HepG2 (cell line): ENCODE results near the gene CST11. TPM values are rescaled to one million over a fixed set of nuclear protein-coding genes. Genes with fewer than 3 reads are reported as not detected.
A peak's percentile ranks its signal among the peaks of the same experiment; 100 is the strongest.

Source experiments
- ARID2 ChIP-seq: sonication (generic); formaldehyde crosslinking; IDR thresholded peaks from 2 replicates; pipeline ENCODE4 v1.8.1; 2022; ENCODE audit warnings: mild to moderate bottlenecking, missing genetic modification reagents, borderline replicate concordance
- HCFC1 ChIP-seq: fragments of 150-350 bp; IDR thresholded peaks from 2 replicates; pipeline ENCODE4 v1.6.1; 2014; ENCODE audit warnings: low read depth, low read length
- ZFP41 ChIP-seq: sonication (generic); formaldehyde crosslinking; IDR thresholded peaks from 2 replicates; pipeline ENCODE4 v1.4.0; 2020; ENCODE audit warnings: mild to moderate bottlenecking, missing genetic modification reagents, borderline replicate concordance
- ZNF296 ChIP-seq: sonication (generic); formaldehyde crosslinking; conservative IDR thresholded peaks from 2 replicates; pipeline ENCODE4 v1.5.0; 2020; ENCODE audit warnings: mild to moderate bottlenecking, missing genetic modification reagents
- ZNF451 ChIP-seq: sonication (generic); formaldehyde crosslinking; IDR thresholded peaks from 2 replicates; pipeline ENCODE4 v1.5.0; 2020; ENCODE audit warnings: mild to moderate bottlenecking, missing genetic modification reagents
- ZNF747 ChIP-seq: sonication (generic); formaldehyde crosslinking; IDR thresholded peaks from 2 replicates; pipeline ENCODE4 v1.8.1; 2023; ENCODE audit warnings: missing genetic modification reagents, mild to moderate bottlenecking, borderline replicate concordance
- polyA plus RNA-seq, 8 experiments: library from polyadenylated mRNA; depleted of rRNA in 3 of 8; stranded (reverse) in 7 of 8; unstranded in 1 of 8; fragments of >200 nt; fragmentation: Illumina TruSeq in 4 of 8; extraction: Trizol in 4 of 8; gene quantifications; 2 replicates each; pipeline versions ENCODE4 v1.2.1 to v1.2.3, GENCODE V29; 2011 to 2016; ENCODE audit warnings: low read depth in 4 of 8, missing spikeins in 1 of 8, mixed read lengths in 1 of 8; ENCODE audit not compliant: insufficient read depth in 1 of 8
- total RNA-seq, 5 experiments: library from RNA; depleted of rRNA; stranded (reverse); fragments of >200 nt; fragmentation: Illumina TruSeq; extraction: Trizol; gene quantifications; 2 replicates each; pipeline ENCODE4 v1.2.3, GENCODE V29; 2016; ENCODE audit warnings: low read depth in 1 of 5
- TF ChIP-seq, protein P1 (sequence below): sonication (generic); formaldehyde crosslinking; IDR thresholded peaks from 2 replicates; pipeline ENCODE4 v1.9.0; 2022; ENCODE audit warnings: low read depth, missing genetic modification reagents
- TF ChIP-seq, protein P2 (sequence below): sonication (generic); formaldehyde crosslinking; IDR thresholded peaks from 2 replicates; pipeline ENCODE4 v1.5.1; 2020; ENCODE audit warnings: mild to moderate bottlenecking, missing genetic modification reagents, borderline replicate concordance
- TF ChIP-seq, protein P3 (sequence below): sonication (generic); formaldehyde crosslinking; IDR thresholded peaks from 2 replicates; pipeline ENCODE4 v1.9.0; 2021; ENCODE audit warnings: missing genetic modification reagents, borderline replicate concordance
- TF ChIP-seq, protein P4 (sequence below): sonication (generic); formaldehyde crosslinking; IDR thresholded peaks from 2 replicates; pipeline ENCODE4 v1.4.0; 2020; ENCODE audit warnings: missing genetic modification reagents, borderline replicate concordance
- TF ChIP-seq, protein P5 (sequence below): sonication (generic); formaldehyde crosslinking; IDR thresholded peaks from 2 replicates; pipeline ENCODE4 v1.4.0; 2020; ENCODE audit warnings: mild to moderate bottlenecking, missing genetic modification reagents, borderline replicate concordance
- TF ChIP-seq, protein P6 (sequence below): sonication (generic); formaldehyde crosslinking; IDR thresholded peaks from 2 replicates; pipeline ENCODE4 v1.5.1; 2020; ENCODE audit warnings: missing genetic modification reagents, mild to moderate bottlenecking, borderline replicate concordance
- TF ChIP-seq, protein P7 (sequence below): sonication (generic); formaldehyde crosslinking; IDR thresholded peaks from 2 replicates; pipeline ENCODE4 v1.4.0; 2020; ENCODE audit warnings: missing genetic modification reagents

Gene CST11
- total and polyA plus RNA-seq, 2 of the 13 experiments (the other 11 are each of a cell fraction or from before 2014, with no cell fraction given): not detected

DNA sequence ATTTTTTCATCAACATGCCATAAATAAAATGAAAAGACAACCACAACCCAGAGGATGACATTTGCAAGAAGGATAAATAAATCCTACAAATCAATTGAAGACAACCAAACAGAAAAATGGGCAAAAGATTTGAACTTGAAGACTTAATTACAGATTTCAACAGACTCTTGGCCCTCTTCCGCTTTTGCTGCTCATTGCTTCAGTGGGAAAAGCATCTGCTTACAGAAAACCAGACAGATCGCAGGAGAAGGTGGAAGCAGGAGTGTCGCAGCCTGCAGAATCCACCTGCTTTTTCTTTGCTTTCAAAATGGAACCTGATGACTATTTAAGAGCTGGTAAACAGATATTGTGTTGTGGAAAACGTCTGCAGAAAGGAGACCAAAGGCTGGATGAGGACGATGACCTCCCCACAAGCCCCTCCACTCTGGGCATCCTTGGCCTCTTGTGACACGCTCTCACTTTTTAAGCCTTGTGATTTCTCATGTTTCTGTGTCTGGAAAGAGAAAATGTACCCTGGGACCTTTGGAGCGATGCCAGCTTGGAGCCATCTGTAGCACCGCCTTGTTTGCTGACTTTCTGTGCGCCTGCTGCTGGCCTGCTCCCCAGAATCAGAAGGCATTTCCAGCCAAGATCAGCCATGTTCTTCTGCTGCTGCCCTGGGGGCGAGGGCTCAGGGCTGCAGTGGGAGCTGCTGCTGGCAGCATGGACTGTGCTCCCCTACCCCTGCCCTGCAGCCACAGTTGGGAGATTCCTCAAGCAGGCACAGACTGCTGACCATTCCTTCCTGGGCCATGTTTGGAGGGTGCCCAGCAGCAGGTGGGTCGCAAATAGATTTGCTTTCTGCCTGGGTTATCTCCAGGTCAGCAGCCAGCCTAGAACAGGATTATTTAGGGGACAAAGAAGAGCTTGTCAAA is 16.8 kb downstream of the CST11 start (continued):
- no peak for TF ChIP-seq ZFP41 (CRISPR knock-in tag)
- TF ChIP-seq ZNF451 (CRISPR knock-in tag): no peak
- TF ChIP-seq, protein P1, sequence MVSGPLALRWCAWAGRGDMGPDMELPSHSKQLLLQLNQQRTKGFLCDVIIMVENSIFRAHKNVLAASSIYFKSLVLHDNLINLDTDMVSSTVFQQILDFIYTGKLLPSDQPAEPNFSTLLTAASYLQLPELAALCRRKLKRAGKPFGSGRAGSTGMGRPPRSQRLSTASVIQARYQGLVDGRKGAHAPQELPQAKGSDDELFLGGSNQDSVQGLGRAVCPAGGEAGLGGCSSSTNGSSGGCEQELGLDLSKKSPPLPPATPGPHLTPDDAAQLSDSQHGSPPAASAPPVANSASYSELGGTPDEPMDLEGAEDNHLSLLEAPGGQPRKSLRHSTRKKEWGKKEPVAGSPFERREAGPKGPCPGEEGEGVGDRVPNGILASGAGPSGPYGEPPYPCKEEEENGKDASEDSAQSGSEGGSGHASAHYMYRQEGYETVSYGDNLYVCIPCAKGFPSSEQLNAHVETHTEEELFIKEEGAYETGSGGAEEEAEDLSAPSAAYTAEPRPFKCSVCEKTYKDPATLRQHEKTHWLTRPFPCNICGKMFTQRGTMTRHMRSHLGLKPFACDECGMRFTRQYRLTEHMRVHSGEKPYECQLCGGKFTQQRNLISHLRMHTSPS: peak; percentile 82
- TF ChIP-seq, protein P2, sequence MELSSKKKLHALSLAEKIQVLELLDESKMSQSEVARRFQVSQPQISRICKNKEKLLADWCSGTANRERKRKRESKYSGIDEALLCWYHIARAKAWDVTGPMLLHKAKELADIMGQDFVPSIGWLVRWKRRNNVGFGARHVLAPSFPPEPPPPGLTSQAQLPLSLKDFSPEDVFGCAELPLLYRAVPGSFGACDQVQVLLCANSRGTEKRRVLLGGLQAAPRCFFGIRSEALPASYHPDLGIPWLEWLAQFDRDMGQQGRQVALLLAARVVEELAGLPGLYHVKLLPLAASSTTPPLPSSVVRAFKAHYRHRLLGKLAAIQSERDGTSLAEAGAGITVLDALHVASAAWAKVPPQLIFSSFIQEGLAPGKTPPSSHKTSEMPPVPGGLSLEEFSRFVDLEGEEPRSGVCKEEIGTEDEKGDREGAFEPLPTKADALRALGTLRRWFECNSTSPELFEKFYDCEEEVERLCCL (CRISPR knock-in tag): no peak
- TF ChIP-seq, protein P3, sequence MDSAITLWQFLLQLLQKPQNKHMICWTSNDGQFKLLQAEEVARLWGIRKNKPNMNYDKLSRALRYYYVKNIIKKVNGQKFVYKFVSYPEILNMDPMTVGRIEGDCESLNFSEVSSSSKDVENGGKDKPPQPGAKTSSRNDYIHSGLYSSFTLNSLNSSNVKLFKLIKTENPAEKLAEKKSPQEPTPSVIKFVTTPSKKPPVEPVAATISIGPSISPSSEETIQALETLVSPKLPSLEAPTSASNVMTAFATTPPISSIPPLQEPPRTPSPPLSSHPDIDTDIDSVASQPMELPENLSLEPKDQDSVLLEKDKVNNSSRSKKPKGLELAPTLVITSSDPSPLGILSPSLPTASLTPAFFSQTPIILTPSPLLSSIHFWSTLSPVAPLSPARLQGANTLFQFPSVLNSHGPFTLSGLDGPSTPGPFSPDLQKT: no peak
- TF ChIP-seq ARID2 (CRISPR knock-in tag): no peak
- TF ChIP-seq ZNF296 (CRISPR knock-in tag): no peak; the same call in 1 of the 2 replicates
- TF ChIP-seq ZNF747 (CRISPR knock-in tag): no peak
- TF ChIP-seq, protein P4, sequence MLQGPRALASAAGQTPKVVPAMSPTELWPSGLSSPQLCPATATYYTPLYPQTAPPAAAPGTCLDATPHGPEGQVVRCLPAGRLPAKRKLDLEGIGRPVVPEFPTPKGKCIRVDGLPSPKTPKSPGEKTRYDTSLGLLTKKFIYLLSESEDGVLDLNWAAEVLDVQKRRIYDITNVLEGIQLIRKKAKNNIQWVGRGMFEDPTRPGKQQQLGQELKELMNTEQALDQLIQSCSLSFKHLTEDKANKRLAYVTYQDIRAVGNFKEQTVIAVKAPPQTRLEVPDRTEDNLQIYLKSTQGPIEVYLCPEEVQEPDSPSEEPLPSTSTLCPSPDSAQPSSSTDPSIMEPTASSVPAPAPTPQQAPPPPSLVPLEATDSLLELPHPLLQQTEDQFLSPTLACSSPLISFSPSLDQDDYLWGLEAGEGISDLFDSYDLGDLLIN (CRISPR knock-in tag): 0 out of 2 replicates have a peak, but pooled peaks have one; percentile 72
- TF ChIP-seq, protein P5, sequence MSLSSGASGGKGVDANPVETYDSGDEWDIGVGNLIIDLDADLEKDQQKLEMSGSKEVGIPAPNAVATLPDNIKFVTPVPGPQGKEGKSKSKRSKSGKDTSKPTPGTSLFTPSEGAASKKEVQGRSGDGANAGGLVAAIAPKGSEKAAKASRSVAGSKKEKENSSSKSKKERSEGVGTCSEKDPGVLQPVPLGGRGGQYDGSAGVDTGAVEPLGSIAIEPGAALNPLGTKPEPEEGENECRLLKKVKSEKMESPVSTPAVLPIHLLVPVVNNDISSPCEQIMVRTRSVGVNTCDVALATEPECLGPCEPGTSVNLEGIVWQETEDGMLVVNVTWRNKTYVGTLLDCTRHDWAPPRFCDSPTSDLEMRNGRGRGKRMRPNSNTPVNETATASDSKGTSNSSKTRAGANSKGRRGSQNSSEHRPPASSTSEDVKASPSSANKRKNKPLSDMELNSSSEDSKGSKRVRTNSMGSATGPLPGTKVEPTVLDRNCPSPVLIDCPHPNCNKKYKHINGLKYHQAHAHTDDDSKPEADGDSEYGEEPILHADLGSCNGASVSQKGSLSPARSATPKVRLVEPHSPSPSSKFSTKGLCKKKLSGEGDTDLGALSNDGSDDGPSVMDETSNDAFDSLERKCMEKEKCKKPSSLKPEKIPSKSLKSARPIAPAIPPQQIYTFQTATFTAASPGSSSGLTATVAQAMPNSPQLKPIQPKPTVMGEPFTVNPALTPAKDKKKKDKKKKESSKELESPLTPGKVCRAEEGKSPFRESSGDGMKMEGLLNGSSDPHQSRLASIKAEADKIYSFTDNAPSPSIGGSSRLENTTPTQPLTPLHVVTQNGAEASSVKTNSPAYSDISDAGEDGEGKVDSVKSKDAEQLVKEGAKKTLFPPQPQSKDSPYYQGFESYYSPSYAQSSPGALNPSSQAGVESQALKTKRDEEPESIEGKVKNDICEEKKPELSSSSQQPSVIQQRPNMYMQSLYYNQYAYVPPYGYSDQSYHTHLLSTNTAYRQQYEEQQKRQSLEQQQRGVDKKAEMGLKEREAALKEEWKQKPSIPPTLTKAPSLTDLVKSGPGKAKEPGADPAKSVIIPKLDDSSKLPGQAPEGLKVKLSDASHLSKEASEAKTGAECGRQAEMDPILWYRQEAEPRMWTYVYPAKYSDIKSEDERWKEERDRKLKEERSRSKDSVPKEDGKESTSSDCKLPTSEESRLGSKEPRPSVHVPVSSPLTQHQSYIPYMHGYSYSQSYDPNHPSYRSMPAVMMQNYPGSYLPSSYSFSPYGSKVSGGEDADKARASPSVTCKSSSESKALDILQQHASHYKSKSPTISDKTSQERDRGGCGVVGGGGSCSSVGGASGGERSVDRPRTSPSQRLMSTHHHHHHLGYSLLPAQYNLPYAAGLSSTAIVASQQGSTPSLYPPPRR (CRISPR knock-in tag): no peak
- TF ChIP-seq, protein P6, sequence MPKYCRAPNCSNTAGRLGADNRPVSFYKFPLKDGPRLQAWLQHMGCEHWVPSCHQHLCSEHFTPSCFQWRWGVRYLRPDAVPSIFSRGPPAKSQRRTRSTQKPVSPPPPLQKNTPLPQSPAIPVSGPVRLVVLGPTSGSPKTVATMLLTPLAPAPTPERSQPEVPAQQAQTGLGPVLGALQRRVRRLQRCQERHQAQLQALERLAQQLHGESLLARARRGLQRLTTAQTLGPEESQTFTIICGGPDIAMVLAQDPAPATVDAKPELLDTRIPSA: no peak
- TF ChIP-seq, protein P7, sequence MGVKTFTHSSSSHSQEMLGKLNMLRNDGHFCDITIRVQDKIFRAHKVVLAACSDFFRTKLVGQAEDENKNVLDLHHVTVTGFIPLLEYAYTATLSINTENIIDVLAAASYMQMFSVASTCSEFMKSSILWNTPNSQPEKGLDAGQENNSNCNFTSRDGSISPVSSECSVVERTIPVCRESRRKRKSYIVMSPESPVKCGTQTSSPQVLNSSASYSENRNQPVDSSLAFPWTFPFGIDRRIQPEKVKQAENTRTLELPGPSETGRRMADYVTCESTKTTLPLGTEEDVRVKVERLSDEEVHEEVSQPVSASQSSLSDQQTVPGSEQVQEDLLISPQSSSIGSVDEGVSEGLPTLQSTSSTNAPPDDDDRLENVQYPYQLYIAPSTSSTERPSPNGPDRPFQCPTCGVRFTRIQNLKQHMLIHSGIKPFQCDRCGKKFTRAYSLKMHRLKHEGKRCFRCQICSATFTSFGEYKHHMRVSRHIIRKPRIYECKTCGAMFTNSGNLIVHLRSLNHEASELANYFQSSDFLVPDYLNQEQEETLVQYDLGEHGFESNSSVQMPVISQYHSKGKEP (CRISPR knock-in tag): no peak
- TF ChIP-seq HCFC1: no peak
